NCI-H1930 (cell line): ENCODE measurements around the gene PHB1.
"Not testable (repeated sequence)": the region's sequence is repeated elsewhere in the genome, so short reads cannot be mapped to it uniquely, and the experiment has no call there.

Experiments used
- DNase-seq, 2 experiments: peaks; one replicate each; lab custom pipeline; 2025; lab: John Stamatoyannopoulos, UW

Gene PHB1

DNA sequence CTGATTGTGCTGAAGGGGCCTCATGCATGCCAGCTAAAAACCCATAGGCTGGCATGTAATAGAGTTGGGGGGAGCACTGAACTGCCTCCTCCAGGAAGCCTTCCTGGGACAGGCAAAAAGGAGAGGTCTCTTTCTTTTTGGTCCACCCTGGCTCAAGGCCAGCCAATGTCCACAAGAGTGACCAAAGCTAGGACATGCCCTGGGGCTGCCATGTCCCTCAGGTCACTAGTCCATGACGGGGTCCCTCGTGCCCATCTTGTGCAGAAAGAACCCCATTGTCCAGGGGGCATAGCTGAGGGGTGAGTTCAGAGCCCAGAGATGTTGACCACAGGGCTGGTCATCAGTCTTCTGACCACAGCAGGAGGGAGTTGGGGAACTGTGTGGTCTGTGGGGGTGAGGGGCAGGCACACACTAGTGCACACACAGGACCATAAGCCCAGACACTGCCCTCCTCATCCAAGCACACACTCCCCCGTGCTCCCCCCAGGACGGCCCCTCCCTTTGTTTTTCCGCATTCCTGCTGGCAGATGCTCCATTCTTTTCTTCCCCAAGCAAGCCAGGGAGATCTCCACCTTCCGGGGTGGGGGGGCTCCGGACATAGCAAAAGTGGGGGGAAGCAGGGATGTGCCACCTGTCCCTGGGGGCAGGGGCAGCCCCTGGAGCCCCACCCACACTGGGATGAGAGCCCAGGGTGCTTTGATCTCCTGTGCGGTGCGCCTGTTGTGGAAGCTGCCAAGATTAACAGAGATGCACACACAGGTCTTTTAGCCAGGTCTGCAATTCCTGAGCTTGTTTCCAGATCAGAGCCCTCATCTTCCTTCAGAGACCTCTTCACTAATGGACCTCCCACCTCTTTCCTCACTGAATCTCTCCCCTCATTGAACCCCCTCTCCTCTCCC, 25.2 kb upstream of the PHB1 start:
- DNase-seq = no peak

DNA sequence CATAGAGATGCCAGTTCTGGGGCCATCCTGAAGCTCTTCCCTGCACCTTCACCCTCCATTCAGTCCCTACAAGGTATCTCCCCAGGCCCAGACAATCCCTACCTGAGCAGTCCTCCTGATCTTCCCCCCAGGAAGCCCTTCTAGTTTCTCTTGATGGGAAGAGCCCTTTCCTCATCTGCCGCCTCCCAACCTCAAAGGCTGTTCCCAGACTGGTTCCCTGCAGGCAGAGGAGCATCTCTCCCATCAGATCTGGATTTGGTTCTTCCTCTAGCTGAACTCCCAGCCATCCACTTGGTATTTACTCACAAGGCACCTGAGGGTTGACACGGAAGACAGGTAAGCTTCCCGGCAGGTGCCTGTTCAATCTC, 24.6 kb upstream of the PHB1 start:
- no peak for DNase-seq

DNA sequence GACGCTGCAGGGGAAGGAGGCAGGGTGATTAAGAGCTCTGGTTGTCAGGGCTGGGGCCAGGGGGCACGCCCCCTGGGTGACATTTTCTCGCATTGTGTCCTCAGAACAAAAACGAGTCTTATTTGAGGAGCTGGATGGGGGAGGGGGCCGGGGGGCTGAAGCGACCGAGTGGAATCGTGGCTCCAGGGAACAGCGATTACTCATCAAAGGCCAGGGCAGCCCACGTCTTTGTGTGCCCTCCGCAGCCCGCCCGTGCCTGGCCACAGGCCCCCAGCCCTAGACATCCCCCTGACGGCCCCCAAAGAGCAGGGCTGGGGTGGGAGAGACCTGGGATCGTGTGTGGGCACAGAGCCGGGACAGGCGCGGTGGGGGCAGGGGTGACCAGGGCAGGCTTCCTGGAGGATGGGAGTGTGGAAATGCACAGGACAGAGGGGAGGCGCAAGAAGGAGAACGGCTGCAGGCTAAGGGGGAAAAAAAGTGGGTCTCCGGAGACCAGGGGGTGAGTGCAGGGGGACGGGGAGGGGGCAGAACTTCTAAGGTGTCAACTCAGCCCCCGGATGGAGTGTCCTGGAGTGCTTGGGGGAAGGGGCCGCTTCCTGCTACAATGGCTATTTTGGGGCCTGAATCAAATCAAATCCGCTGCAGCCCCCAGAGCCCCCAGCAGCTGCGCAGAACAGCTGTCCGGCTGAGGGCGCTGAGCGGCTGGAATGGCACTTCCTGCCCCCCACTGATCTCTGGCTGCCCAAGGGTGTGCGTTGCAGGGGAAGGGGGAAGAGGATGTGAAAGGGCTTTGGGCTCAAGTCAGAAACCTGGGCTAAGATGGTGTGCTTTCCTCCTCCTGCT, 24.0 kb upstream of the PHB1 start:
- no peak for DNase-seq

GRCh38 chr17:49437696-49438435, 23.2 kb upstream of the PHB1 start:
- DNase-seq = no peak

DNA sequence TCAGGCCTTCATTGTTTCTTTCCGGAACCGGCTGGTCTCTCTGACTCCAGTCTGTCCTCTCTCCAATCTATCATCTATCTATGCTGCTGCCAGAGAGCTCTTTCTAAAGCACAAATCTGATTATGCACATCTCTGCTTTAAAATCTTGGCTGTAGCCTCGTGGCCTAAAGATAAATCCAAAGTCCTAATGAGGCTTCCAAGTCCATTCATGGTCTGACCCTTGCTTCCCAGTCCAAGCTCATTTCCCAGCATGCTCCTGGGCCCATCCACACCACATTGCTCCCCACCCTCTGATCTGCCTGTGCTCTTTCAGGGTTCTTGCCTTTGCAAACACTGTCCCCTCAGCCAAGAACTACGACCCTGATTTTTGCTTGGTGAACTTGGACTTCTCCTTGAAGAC, 21.5 kb upstream of the PHB1 start:
- DNase-seq = no peak

DNA sequence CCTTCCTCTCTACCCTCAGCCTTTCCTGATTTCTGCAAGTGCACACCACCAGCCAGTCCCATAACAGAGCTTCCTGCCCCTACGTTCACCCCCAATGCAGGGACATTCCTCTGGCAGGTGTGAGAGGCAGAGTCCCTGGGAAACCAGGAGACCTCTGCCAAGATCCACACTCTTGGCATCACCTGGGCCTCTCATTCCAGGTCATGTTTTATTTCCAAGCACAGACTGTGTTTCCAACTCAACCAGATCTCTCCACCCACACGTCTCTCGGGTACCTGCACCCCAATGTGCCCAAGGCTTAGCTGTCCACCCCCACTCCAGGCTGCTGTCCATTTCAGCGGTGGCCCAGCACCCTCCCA, 21.0 kb upstream of the PHB1 start:
- DNase-seq = no peak

GRCh38 chr17:49434821-49435670, 20.4 kb upstream of the PHB1 start:
- DNase-seq = peak; percentile 8 to 38

DNA sequence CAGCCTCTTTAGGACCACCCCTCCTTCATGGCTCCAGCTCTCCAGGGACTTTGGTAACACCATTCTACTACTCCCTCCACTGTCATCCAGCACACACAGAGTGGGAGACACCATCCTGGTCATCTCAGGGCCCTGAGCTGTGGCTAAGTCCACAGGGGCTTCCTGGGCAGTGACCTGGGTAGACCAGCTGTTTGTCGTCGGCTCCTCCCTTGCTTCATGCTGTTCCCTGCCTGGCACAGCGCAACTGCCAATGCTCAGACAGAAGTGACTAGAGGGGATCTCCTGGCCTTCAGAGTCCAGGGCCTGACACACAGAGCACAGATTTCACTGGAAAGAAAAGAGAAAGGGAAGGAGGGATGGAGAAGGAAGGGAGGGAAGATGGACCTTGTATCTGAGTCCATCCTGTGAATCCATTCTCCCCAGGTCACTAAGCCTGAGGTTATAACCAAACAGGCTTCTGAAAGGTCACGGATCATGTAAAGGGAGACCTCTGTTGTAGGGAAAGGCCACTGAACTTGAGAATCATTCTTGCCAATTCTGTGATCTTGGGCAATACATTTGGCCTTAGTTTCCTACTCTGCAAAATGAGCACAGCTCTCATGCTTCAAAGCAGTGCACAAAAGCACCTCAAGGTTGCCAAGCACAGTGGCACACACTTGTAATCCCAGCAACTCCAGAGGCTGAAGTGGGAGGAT, 18.5 kb upstream of the PHB1 start:
- DNase-seq = no peak

GRCh38 chr17:49431743-49432142, 17.1 kb upstream of the PHB1 start:
- DNase-seq = no peak

DNA sequence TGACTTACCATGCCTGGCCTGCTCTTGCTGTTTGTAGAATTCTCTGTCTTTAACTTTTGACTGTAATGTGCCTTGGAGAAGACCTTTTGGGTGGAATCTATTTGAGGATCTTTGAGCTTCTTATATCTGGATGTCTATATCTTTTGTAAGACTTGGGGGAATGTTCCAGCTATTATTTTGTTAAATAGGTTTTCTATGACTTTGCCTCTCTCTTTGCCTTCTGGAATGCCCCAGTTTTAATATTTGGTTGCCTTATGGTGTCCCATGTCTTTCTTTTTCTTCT, 10.3 kb upstream of the PHB1 start:
- DNase-seq = no peak

- not testable (repeated sequence) for DNase-seq
Measured at GRCh38 chr17:49424276-49425003, 9.8 kb upstream of the PHB1 start.

- DNase-seq = no peak
Measured at GRCh38 chr17:49422714-49423113, 8.0 kb upstream of the PHB1 start.

DNA sequence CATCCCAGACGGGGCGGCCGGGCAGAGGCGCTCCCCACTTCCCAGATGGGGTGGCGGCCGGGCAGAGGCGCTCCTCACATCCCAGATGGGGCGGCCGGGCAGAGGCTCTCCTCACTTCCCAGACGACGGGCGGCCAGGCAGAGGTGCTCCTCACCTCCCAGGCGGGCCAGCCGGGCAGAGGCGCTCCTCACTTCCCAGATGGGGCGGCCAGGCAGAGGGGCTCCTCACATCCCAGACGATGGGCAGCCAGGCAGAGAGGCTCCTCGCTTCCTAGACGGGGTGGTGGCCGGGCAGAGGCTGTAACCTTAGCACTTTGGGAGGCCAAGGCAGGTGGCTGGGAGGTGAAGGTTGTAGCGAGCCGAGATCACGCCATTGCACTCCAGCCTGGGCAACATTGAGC, 5.1 kb upstream of the PHB1 start:
- DNase-seq = not testable (repeated sequence)

DNA sequence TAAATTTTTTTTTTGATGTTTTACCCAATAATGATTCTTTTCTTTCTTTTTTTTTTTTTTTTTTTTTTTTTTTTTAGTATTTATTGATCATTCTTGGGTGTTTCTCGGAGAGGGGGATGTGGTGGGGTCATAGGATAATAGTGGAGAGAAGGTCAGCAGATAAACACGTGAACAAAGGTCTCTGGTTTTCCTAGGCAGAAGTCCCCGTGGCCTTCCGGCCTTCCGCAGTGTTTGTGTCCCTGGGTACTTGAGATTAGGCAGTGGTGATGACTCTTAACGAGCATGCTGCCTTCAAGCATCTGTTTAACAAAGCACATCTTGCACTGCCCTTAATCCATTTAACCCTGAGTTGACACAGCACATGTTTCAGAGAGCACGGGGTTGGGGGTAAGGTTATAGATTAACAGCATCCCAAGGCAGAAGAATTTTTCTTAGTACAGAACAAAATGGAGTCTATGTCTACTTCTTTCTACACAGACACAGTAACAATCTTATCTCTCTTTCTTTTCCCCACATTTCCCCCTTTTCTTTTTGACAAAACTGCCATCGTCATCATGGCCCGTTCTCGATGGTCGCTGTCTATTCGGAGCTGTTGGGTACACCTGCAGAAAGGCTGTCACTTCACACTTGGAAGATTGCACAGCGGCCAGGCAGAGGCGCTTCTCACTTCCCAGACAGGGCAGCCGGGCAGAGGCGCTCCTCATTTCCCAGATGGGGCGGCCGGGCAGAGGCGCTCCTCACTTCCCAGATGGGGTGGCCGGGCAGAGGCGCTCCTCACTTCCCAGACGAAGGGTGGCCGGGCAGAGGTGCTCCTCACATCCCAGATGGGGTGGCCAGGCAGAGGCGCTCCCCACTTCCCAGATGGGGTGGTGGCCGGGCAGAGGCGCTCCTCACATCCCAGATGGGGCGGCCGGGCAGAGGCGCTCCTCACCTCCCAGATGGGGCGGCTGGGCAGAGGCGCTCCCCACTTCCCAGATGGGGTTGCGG, 4.4 kb upstream of the PHB1 start:
- not testable (repeated sequence) for DNase-seq

DNA sequence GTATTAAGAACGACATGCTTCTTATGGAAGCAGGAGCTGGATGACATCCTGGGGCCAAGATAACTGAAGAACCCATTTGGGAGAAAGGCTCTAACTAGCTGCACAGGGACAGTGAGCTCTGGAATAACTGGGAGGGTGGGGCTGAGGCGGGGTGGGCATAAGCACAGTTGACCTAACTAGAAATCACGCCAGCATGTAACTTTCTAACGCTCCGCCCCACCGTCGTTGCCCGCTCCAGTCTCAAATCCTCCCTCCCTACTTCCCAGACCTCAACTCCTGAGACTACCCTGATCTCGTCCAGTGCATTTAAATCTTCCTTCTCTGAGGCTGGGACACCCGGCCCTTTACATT, 436 bp downstream of the PHB1 start:
- DNase-seq = no peak

DNA sequence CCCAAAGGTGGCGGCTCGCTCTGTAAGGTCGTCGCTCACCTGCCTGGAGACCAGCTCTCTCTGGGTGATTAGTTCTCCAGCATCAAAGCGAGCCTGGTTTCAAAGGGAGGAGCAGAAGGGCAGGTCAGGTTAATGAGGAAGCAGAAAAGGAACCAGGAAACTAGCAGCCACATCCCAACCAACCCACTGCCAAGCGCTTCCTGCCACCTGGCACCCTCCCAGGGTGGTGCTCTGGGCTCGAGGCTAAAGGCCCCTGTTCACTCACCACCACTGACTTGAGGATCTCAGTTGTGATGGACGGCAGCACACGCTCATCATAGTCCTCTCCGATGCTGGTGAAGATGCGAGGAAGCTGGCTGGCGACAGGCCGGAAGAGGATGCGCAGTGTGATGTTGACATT, 5.6 kb downstream of the PHB1 start:
- no peak for DNase-seq

- DNase-seq = peak; percentile 48 to 67
Measured at GRCh38 chr17:49407981-49408501, 6.6 kb downstream of the PHB1 start.

DNA sequence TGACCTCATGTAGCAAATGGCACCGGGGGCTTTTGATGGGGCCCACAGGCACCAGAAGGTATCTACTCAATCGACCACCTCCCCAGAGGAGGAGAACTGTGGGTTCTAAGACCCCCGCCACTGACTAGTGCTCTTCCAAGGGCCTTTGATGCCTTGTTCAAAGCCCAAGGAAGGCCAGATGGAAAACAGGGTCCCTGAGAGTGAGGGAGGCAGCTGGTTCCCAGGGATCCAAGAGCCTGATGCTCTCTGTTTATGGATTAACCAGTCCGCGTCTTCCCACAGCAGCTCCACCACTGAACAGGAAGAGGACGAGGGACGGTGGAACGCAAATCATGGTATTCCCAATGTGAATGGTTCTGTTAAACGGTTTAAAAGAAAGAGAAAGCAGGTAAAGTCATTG, 7.6 kb downstream of the PHB1 start:
- DNase-seq = no peak

DNA sequence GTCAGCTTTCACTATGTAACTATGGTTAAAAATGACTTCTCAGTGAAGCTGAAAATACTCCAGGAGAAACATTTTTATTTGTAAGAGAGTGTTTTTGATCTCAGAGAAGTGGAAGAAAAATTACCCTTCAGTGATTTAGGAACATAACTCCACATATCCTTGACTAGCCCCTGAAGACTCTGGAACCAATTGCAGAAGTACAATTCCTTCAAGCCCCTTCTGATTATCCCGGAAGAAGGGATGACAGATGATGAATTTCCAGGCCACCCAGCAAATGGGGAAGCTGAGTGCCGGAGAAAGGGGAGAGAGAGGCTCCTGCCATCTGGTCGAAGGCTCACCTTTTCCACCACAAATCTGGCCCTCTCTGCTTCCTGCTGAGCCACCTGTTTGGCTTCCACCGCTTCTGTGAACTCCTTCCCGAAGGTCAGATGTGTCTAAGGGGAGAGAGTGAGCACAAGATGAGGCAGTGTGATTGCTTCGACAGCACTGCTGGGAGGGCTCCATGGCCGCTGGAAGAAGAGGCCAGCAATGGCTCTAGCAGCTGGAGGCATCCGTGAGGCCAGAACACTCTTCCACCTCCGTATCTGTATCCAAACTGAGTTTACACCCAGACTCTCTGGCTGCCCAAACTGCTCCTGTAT, 8.1 kb downstream of the PHB1 start:
- DNase-seq = no peak
